HepG2 (cell line): ENCODE measurements around the gene GPRIN1. TPM values are rescaled to one million over a fixed set of nuclear protein-coding genes. Genes with fewer than 3 reads are reported as not detected.

ENCODE experiments used
- ATRX ChIP-seq: sonication (generic); formaldehyde crosslinking; IDR thresholded peaks from 2 replicates; pipeline ENCODE4 v1.4.0; 2020; ENCODE audit warnings: missing genetic modification reagents, borderline replicate concordance
- CEBPB ChIP-seq: IDR thresholded peaks from 2 replicates; pipeline ENCODE4 v1.6.1; 2011; ENCODE audit warnings: low read depth, low read length, improper control_type of control experiment, borderline replicate concordance
- CREBL2 ChIP-seq: sonication (generic); formaldehyde crosslinking; IDR thresholded peaks from 2 replicates; pipeline ENCODE4 v1.8.1; 2023; ENCODE audit warnings: missing genetic modification reagents, mild to moderate bottlenecking, borderline replicate concordance
- ETV6 ChIP-seq: sonication (generic); formaldehyde crosslinking; conservative IDR thresholded peaks from 2 replicates; pipeline ENCODE4 v1.4.0; 2020; ENCODE audit warnings: missing genetic modification reagents
- HOXA7 ChIP-seq: sonication (generic); formaldehyde crosslinking; IDR thresholded peaks from 2 replicates; pipeline ENCODE4 v1.8.1; 2022; ENCODE audit warnings: mild to moderate bottlenecking, missing genetic modification reagents, moderate library complexity
- KAT7 ChIP-seq: IDR thresholded peaks from 2 replicates; pipeline ENCODE4 v1.6.1; 2018; ENCODE audit warnings: borderline replicate concordance, missing compliant biosample characterization
- KLF13 ChIP-seq: sonication (generic); formaldehyde crosslinking; IDR thresholded peaks from 2 replicates; pipeline ENCODE4 v1.4.0; 2020; ENCODE audit warnings: mild to moderate bottlenecking, missing genetic modification reagents
- MAFG ChIP-seq: sonication (generic); formaldehyde crosslinking; IDR thresholded peaks from 2 replicates; pipeline ENCODE4 v1.5.1; 2020; ENCODE audit warnings: mild to moderate bottlenecking, missing genetic modification reagents
- MBNL3 ChIP-seq: fragments of 250-450 bp; sonication (Bioruptor Pico); conservative IDR thresholded peaks from 2 replicates; pipeline ENCODE4 v1.8.0; 2022; ENCODE audit warnings: mild to moderate bottlenecking, inconsistent platforms
- PAF1 ChIP-seq: IDR thresholded peaks from 2 replicates; pipeline ENCODE4 v1.6.1; 2016; ENCODE audit warnings: missing genetic modification reagents, missing compliant biosample characterization
- PHF20 ChIP-seq: sonication (generic); formaldehyde crosslinking; IDR thresholded peaks from 2 replicates; pipeline ENCODE4 v1.5.0; 2020; ENCODE audit warnings: mild to moderate bottlenecking, missing genetic modification reagents
- REXO4 ChIP-seq: sonication (generic); formaldehyde crosslinking; IDR thresholded peaks from 2 replicates; pipeline ENCODE4 v1.8.0; 2022; ENCODE audit warnings: missing genetic modification reagents, mild to moderate bottlenecking, borderline replicate concordance
- SCMH1 ChIP-seq: sonication (generic); formaldehyde crosslinking; IDR thresholded peaks from 2 replicates; pipeline ENCODE4 v1.9.0; 2021; ENCODE audit warnings: missing genetic modification reagents, mild to moderate bottlenecking, borderline replicate concordance
- TBX2 ChIP-seq: sonication (generic); formaldehyde crosslinking; IDR thresholded peaks from 2 replicates; pipeline ENCODE4 v1.5.0; 2020; ENCODE audit warnings: missing genetic modification reagents, mild to moderate bottlenecking, borderline replicate concordance
- TBX3 ChIP-seq: fragments of 450-650 bp; IDR thresholded peaks from 2 replicates; pipeline ENCODE4 v1.6.1; 2017; ENCODE audit warnings: antibody characterized with exemption, mild to moderate bottlenecking, inconsistent platforms, borderline replicate concordance
- ZNF17 ChIP-seq: sonication (generic); formaldehyde crosslinking; IDR thresholded peaks from 2 replicates; pipeline ENCODE4 v1.5.0; 2020; ENCODE audit warnings: mild to moderate bottlenecking, missing genetic modification reagents
- ZNF207 ChIP-seq: fragments of 450-650 bp; IDR thresholded peaks from 2 replicates; pipeline ENCODE4 v1.6.1; 2016; ENCODE audit warnings: antibody characterized with exemption, borderline replicate concordance
- ZNF232 ChIP-seq: sonication (generic); formaldehyde crosslinking; IDR thresholded peaks from 2 replicates; pipeline ENCODE4 v1.4.0; 2020; ENCODE audit warnings: missing genetic modification reagents, borderline replicate concordance
- ZNF260 ChIP-seq: sonication (generic); formaldehyde crosslinking; IDR thresholded peaks from 2 replicates; pipeline ENCODE4 v1.4.0; 2020; ENCODE audit warnings: missing genetic modification reagents, low read depth, mild to moderate bottlenecking, borderline replicate concordance
- ZNF564 ChIP-seq: sonication (generic); formaldehyde crosslinking; IDR thresholded peaks from 2 replicates; pipeline ENCODE4 v1.8.1; 2023; ENCODE audit warnings: mild to moderate bottlenecking, missing genetic modification reagents
- ZNF652 ChIP-seq: IDR thresholded peaks from 2 replicates; pipeline ENCODE4 v1.6.1; 2016; ENCODE audit warnings: low read depth, borderline replicate concordance
- ZNF7 ChIP-seq: IDR thresholded peaks from 2 replicates; pipeline ENCODE4 v1.6.1; 2016; ENCODE audit warnings: missing biosample characterization, missing genetic modification reagents
- ZNF773 ChIP-seq: sonication (generic); formaldehyde crosslinking; IDR thresholded peaks from 2 replicates; pipeline ENCODE4 v1.4.0; 2020; ENCODE audit warnings: missing genetic modification reagents, borderline replicate concordance
- ZNF790 ChIP-seq: sonication (generic); formaldehyde crosslinking; IDR thresholded peaks from 2 replicates; pipeline ENCODE4 v1.8.0; 2022; ENCODE audit warnings: missing genetic modification reagents, mild to moderate bottlenecking, borderline replicate concordance
- ZNF839 ChIP-seq: sonication (generic); formaldehyde crosslinking; IDR thresholded peaks from 2 replicates; pipeline ENCODE4 v1.4.0; 2020; ENCODE audit warnings: missing genetic modification reagents, mild to moderate bottlenecking, borderline replicate concordance
- polyA plus RNA-seq, 8 experiments: library from polyadenylated mRNA; depleted of rRNA in 3 of 8; stranded (reverse) in 7 of 8; unstranded in 1 of 8; fragments of >200 nt; fragmentation: Illumina TruSeq in 4 of 8; extraction: Trizol in 4 of 8; gene quantifications; 2 replicates each; pipeline versions ENCODE4 v1.2.1 to v1.2.3, GENCODE V29; 2011 to 2016; ENCODE audit warnings: low read depth in 4 of 8, missing spikeins in 1 of 8, mixed read lengths in 1 of 8; ENCODE audit not compliant: insufficient read depth in 1 of 8
- total RNA-seq, 5 experiments: library from RNA; depleted of rRNA; stranded (reverse); fragments of >200 nt; fragmentation: Illumina TruSeq; extraction: Trizol; gene quantifications; 2 replicates each; pipeline ENCODE4 v1.2.3, GENCODE V29; 2016; ENCODE audit warnings: low read depth in 1 of 5
- TF ChIP-seq, protein P1 (sequence below): sonication (generic); formaldehyde crosslinking; IDR thresholded peaks from 2 replicates; pipeline ENCODE4 v1.4.0; 2020; ENCODE audit warnings: missing genetic modification reagents, low read depth, mild to moderate bottlenecking, borderline replicate concordance
- TF ChIP-seq, protein P2 (sequence below): sonication (generic); formaldehyde crosslinking; IDR thresholded peaks from 2 replicates; pipeline ENCODE4 v1.5.0; 2020; ENCODE audit warnings: missing genetic modification reagents
- TF ChIP-seq, protein P3 (sequence below): sonication (generic); formaldehyde crosslinking; conservative IDR thresholded peaks from 2 replicates; pipeline ENCODE4 v1.8.1; 2023; ENCODE audit warnings: missing genetic modification reagents

The GPRIN1 gene
- total and polyA plus RNA-seq, 2 of the 13 experiments (the other 11 are each of a cell fraction or from before 2014, with no cell fraction given), result 0.32 to 2.0 TPM

- TF ChIP-seq KAT7 (CRISPR knock-in tag) (no peak), ZNF773 (CRISPR knock-in tag) (0 out of 2 replicates have a peak, but pooled peaks have one; percentile 50), ZNF839 (CRISPR knock-in tag) (no peak), MBNL3 (CRISPR knock-in tag) (no peak), ATRX (CRISPR knock-in tag) (no peak), ZNF17 (CRISPR knock-in tag) (no peak), ZNF207 (no peak), PAF1 (CRISPR knock-in tag) (no peak), ETV6 (CRISPR knock-in tag) (0 out of 2 replicates have a peak, but pooled peaks have one; percentile 47), TBX2 (CRISPR knock-in tag) (no peak), TBX3 (no peak), ZNF232 (CRISPR knock-in tag) (peak; percentile 90; the same call in 1 of the 2 replicates), ZNF7 (CRISPR knock-in tag) (0 out of 2 replicates have a peak, but pooled peaks have one; percentile 25), MAFG (CRISPR knock-in tag) (no peak), CEBPB (no peak), HOXA7 (no peak), CREBL2 (CRISPR knock-in tag) (no peak), PHF20 (CRISPR knock-in tag) (no peak), ZNF790 (CRISPR knock-in tag) (no peak), ZNF260 (CRISPR knock-in tag) (no peak), REXO4 (CRISPR knock-in tag) (0 out of 2 replicates have a peak, but pooled peaks have one; percentile 41), ZNF652 (no peak), KLF13 (CRISPR knock-in tag) (no peak), SCMH1 (CRISPR knock-in tag) (no peak), ZNF564 (CRISPR knock-in tag) (no peak)
- TF ChIP-seq, protein P1, sequence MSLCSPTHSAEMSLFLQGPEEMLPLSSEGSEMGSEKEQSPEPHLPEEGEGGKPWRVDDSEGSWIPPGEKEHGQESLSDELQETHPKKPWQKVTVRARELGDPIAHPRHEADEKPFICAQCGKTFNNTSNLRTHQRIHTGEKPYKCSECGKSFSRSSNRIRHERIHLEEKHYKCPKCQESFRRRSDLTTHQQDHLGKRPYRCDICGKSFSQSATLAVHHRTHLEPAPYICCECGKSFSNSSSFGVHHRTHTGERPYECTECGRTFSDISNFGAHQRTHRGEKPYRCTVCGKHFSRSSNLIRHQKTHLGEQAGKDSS, result 0 out of 2 replicates have a peak, but pooled peaks have one; percentile 40
- TF ChIP-seq, protein P2, sequence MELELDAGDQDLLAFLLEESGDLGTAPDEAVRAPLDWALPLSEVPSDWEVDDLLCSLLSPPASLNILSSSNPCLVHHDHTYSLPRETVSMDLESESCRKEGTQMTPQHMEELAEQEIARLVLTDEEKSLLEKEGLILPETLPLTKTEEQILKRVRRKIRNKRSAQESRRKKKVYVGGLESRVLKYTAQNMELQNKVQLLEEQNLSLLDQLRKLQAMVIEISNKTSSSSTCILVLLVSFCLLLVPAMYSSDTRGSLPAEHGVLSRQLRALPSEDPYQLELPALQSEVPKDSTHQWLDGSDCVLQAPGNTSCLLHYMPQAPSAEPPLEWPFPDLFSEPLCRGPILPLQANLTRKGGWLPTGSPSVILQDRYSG, result no peak
- TF ChIP-seq, protein P3, sequence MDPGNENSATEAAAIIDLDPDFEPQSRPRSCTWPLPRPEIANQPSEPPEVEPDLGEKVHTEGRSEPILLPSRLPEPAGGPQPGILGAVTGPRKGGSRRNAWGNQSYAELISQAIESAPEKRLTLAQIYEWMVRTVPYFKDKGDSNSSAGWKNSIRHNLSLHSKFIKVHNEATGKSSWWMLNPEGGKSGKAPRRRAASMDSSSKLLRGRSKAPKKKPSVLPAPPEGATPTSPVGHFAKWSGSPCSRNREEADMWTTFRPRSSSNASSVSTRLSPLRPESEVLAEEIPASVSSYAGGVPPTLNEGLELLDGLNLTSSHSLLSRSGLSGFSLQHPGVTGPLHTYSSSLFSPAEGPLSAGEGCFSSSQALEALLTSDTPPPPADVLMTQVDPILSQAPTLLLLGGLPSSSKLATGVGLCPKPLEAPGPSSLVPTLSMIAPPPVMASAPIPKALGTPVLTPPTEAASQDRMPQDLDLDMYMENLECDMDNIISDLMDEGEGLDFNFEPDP (CRISPR knock-in tag), result no peak
These were observed 1.5 kb upstream of the GPRIN1 start (continued) for GRCh38 chr5:176611435-176611834.
